Mesenchymal stem cell (in vitro differentiated cells and primary cell): ENCODE results near the gene G6PC3.
A peak's percentile ranks its signal among the peaks of the same experiment; 100 is the strongest.

Source experiments
- DNase-seq: peaks from one replicate; pipeline ENCODE4 v3.0.0-alpha.2; 2013
- H2AFZ ChIP-seq: one replicate; pipeline ENCODE4 v1.6.1; 2013; ENCODE audit warnings: low read depth, mild to moderate bottlenecking, control low read depth, inconsistent platforms, low read length, moderate library complexity
- H2AK5ac ChIP-seq: 2 replicates; pipeline ENCODE4 v1.6.1; 2013; ENCODE audit warnings: low read length, moderate library complexity, mild to moderate bottlenecking, inconsistent platforms; ENCODE audit not compliant: severe bottlenecking
- H2BK120ac ChIP-seq: one replicate; pipeline ENCODE4 v1.6.1; 2013; ENCODE audit warnings: low read depth, mild to moderate bottlenecking, inconsistent platforms, low read length, moderate library complexity
- H2BK12ac ChIP-seq, 2 experiments: one replicate each; pipeline ENCODE4 v1.6.1; 2013; ENCODE audit warnings: inconsistent platforms in 2 of 2, low read length in 2 of 2, mild to moderate bottlenecking in 2 of 2, moderate library complexity in 2 of 2, control low read depth in 1 of 2
- H2BK15ac ChIP-seq: one replicate; pipeline ENCODE4 v1.6.1; 2013; ENCODE audit warnings: mild to moderate bottlenecking, low read depth, inconsistent platforms; ENCODE audit not compliant: poor library complexity, severe bottlenecking
- H2BK5ac ChIP-seq: 2 replicates; pipeline ENCODE4 v1.6.1; 2013; ENCODE audit warnings: low read depth, mild to moderate bottlenecking, low read length, control low read depth, inconsistent platforms; ENCODE audit not compliant: poor library complexity, severe bottlenecking
- H3K14ac ChIP-seq, 2 experiments: one replicate each; pipeline ENCODE4 v1.6.1; 2013; ENCODE audit warnings: inconsistent platforms in 2 of 2, low read length in 2 of 2, control low read depth in 1 of 2, mild to moderate bottlenecking in 1 of 2, moderate library complexity in 1 of 2
- H3K18ac ChIP-seq, 2 experiments: one replicate each; pipeline ENCODE4 v1.6.1; 2013; ENCODE audit warnings: inconsistent platforms in 2 of 2, low read length in 2 of 2, control low read depth in 1 of 2, low read depth in 1 of 2, mild to moderate bottlenecking in 1 of 2
- H3K23ac ChIP-seq, 2 experiments: one replicate each; pipeline ENCODE4 v1.6.1; 2013; ENCODE audit warnings: inconsistent platforms in 2 of 2, low read length in 2 of 2, mild to moderate bottlenecking in 2 of 2, moderate library complexity in 2 of 2, control low read depth in 1 of 2
- H3K27ac ChIP-seq: 2 replicates; pipeline ENCODE4 v1.5.1; 2013; ENCODE audit warnings: mild to moderate bottlenecking, moderate library complexity, low read length, control low read depth, inconsistent platforms; ENCODE audit not compliant: poor library complexity, severe bottlenecking
- H3K27me3 ChIP-seq, 2 experiments: 2 replicates each; pipeline versions ENCODE4 v1.6.1 to v1.7.0; 2013; ENCODE audit warnings: low read length in 2 of 2, mild to moderate bottlenecking in 2 of 2, moderate library complexity in 2 of 2, control low read depth in 1 of 2, inconsistent platforms in 1 of 2; ENCODE audit not compliant: control insufficient read depth in 1 of 2, insufficient read depth in 1 of 2
- H3K36me3 ChIP-seq, 2 experiments: 2 replicates each; pipeline versions ENCODE4 v1.6.1 to v1.7.0; 2013; ENCODE audit warnings: low read length in 2 of 2, control low read depth in 1 of 2, inconsistent platforms in 1 of 2, low read depth in 1 of 2, mild to moderate bottlenecking in 1 of 2; ENCODE audit not compliant: insufficient read depth in 2 of 2, control insufficient read depth in 1 of 2
- H3K4ac ChIP-seq, 2 experiments: one replicate each; pipeline ENCODE4 v1.6.1; 2013; ENCODE audit warnings: inconsistent platforms in 2 of 2, low read length in 2 of 2, mild to moderate bottlenecking in 2 of 2, moderate library complexity in 2 of 2, control low read depth in 1 of 2, low read depth in 1 of 2
- H3K4me1 ChIP-seq: 2 replicates; pipeline ENCODE4 v1.6.1; 2013; ENCODE audit warnings: low read depth, low read length, control low read depth; ENCODE audit not compliant: control insufficient read depth, insufficient read depth
- H3K4me2 ChIP-seq: 2 replicates; pipeline ENCODE4 v1.6.1; 2013; ENCODE audit warnings: low read length, mild to moderate bottlenecking, inconsistent platforms; ENCODE audit not compliant: poor library complexity, severe bottlenecking
- H3K4me3 ChIP-seq, 2 experiments: 2 replicates each; pipeline versions ENCODE4 v1.5.1 to v1.7.0; 2013; ENCODE audit warnings: low read length in 2 of 2, mild to moderate bottlenecking in 2 of 2, control low read depth in 1 of 2, low read depth in 1 of 2; ENCODE audit not compliant: insufficient read depth in 1 of 2
- H3K79me1 ChIP-seq: replicated peaks from 2 replicates; pipeline ENCODE4 v1.6.1; 2013; ENCODE audit warnings: mild to moderate bottlenecking, control low read depth, low read length, inconsistent platforms; ENCODE audit not compliant: poor library complexity, severe bottlenecking
- H3K9ac ChIP-seq: 2 replicates; pipeline ENCODE4 v1.7.0; 2013; ENCODE audit warnings: mild to moderate bottlenecking, low read length, moderate library complexity
- H3K9me3 ChIP-seq: 2 replicates; pipeline ENCODE4 v1.7.0; 2013; ENCODE audit warnings: mild to moderate bottlenecking, low read length; ENCODE audit not compliant: control insufficient read depth
- H4K8ac ChIP-seq: one replicate; pipeline ENCODE4 v1.6.1; 2013; ENCODE audit warnings: inconsistent platforms, mild to moderate bottlenecking, low read length, moderate library complexity
- H4K91ac ChIP-seq: one replicate; pipeline ENCODE4 v1.6.1; 2013; ENCODE audit warnings: mild to moderate bottlenecking, low read length, inconsistent platforms
- WGBS: methylation state at CpG from one replicate; pipeline ENCODE4 v1.1.7; 2013; ENCODE audit warnings: mixed read lengths; 5-methylcytosine and 5-hydroxymethylcytosine counted together

Gene G6PC3

DNA sequence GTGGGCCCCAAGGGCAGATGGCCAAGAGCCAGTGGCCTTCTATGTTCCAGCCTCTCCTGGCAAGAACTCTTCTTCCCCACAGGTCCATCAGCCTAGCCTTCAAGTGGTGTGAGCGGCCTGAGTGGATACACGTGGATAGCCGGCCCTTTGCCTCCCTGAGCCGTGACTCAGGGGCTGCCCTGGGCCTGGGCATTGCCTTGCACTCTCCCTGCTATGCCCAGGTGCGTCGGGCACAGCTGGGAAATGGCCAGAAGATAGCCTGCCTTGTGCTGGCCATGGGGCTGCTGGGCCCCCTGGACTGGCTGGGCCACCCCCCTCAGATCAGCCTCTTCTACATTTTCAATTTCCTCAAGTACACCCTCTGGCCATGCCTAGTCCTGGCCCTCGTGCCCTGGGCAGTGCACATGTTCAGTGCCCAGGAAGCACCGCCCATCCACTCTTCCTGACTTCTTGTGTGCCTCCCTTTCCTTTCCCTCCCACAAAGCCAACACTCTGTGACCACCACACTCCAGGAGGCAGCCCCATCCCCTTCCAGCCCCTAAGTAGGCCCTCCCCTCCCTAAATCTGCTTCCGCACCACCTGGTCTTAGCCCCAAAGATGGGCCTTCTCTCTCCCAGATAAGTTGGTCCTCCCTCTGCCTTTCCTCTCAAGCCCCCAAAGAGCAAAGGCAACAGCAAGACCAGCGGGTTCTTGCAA lies 5.2 kb downstream of the G6PC3 start:
- peaks cover 68 to 70% of the 10 kb centered on the region in 2 experiments for H3K36me3 ChIP-seq
- H3K14ac ChIP-seq, result peak overlapping the region in 1 of 2 experiments; percentile 18

GRCh38 chr17:44076716-44077594 lies 6.4 kb downstream of the G6PC3 start:
- no peak overlapping the region for H3K23ac ChIP-seq
- H3K79me1 ChIP-seq, result peaks cover 25% of the 10 kb centered on the region
- no peak overlapping the region for H2BK15ac ChIP-seq
- 97% methylated on average over 3 of the region's 6 CpGs for WGBS
- no peak overlapping the region for H4K91ac ChIP-seq
- no peak overlapping the region for H2BK12ac ChIP-seq
- no peaks in the 10 kb centered on the region for H3K27me3 ChIP-seq
- H2AK5ac ChIP-seq, result no peak overlapping the region
- H3K4me3 ChIP-seq, result no peak overlapping the region
- peaks cover 71 to 77% of the 10 kb centered on the region in 2 experiments for H3K36me3 ChIP-seq
- no peak overlapping the region for H3K18ac ChIP-seq
- no peaks in the 10 kb centered on the region for H3K9me3 ChIP-seq
- no peak overlapping the region for H3K27ac ChIP-seq
- DNase-seq, result no peak
- H3K4ac ChIP-seq, result no peak overlapping the region
- no peak overlapping the region for H3K14ac ChIP-seq
- no peak overlapping the region for H2AFZ ChIP-seq
- H2BK120ac ChIP-seq, result no peak overlapping the region
- peak overlapping the region; percentile 45 for H3K9ac ChIP-seq
- H2BK5ac ChIP-seq, result no peak overlapping the region
- H3K4me2 ChIP-seq, result no peak overlapping the region
- H4K8ac ChIP-seq, result no peak overlapping the region
- peaks cover under 1% of the 10 kb centered on the region for H3K4me1 ChIP-seq

More for the DNA sequence above, 5.2 kb downstream of the G6PC3 start:
- Histone ChIP-seq H3K4ac (no peak overlapping the region), H2AK5ac (no peak overlapping the region), H3K27ac (no peak overlapping the region), H3K4me2 (no peak overlapping the region), H3K27me3 (no peaks in the 10 kb centered on the region), H4K91ac (no peak overlapping the region), H3K4me1 (peaks cover 4% of the 10 kb centered on the region), H3K23ac (no peak overlapping the region), H3K79me1 (peaks cover 27% of the 10 kb centered on the region), H2BK120ac (no peak overlapping the region), H4K8ac (no peak overlapping the region), H2AFZ (no peak overlapping the region), H3K9me3 (no peaks in the 10 kb centered on the region), H3K9ac (no peak overlapping the region), H3K18ac (no peak overlapping the region), H3K4me3 (no peak overlapping the region), H2BK12ac (no peak overlapping the region), H2BK5ac (no peak overlapping the region), H2BK15ac (no peak overlapping the region)
- no peak for DNase-seq
- WGBS, result 96% methylated on average over 10 of the region's 10 CpGs

DNA sequence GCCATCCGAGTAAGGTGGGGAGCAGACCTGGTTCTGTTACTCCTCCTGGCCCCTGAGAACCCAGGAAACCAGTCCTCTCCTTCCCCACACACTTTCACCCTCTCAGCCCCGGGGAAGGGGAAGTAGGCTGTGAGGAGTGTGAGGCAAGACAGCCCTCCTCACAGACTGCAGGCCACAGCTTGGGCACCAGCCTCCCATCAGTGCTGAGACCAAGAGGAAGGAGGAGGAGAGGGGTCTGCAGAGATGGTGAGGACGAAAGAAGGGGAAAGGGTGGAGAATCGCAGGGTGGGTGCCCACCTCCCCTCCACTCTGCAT lies 7.0 kb downstream of the G6PC3 start:
- Histone ChIP-seq H2BK15ac (no peak overlapping the region), H3K27me3 (no peaks in the 10 kb centered on the region), H3K4me2 (no peak overlapping the region), H3K79me1 (peaks cover 25% of the 10 kb centered on the region), H3K36me3 (peaks cover 77 to 83% of the 10 kb centered on the region in 2 experiments), H2AFZ (no peak overlapping the region), H2AK5ac (no peak overlapping the region), H3K9ac (peak overlapping the region; percentile 45), H4K91ac (no peak overlapping the region), H3K27ac (no peak overlapping the region), H3K9me3 (no peaks in the 10 kb centered on the region), H2BK5ac (no peak overlapping the region), H3K4me1 (peaks cover 7% of the 10 kb centered on the region), H3K14ac (peak overlapping the region in 1 of 2 experiments; percentile 12), H3K23ac (no peak overlapping the region), H2BK120ac (no peak overlapping the region), H2BK12ac (peak overlapping the region in 1 of 2 experiments; percentile 22), H3K18ac (no peak overlapping the region), H4K8ac (no peak overlapping the region), H3K4me3 (no peak overlapping the region), H3K4ac (no peak overlapping the region)
- no CpG with 5 or more reads among the region's 4 CpGs for WGBS
- DNase-seq, result no peak

DNA sequence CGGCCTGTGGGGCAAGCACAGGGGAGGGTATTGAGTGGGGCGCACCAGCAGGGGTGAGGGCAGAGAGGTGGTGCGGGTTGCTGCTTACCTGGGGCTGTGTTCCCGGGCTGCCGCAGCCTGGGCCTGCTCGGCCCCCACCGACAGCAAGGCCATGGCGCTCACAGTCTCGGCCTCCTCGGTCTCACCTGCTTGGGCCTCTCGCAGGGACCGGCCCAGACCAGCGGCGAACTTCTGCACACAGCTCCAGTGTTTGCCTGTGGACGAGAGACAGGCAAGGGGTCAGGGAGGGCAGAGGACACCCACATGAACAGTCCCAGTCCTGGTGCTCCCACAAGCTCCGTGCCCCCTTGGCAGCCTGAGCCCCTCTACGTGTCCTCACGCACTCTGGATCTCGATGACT lies 7.9 kb downstream of the G6PC3 start:
- no peak overlapping the region for H4K8ac ChIP-seq
- H3K14ac ChIP-seq, result no peak overlapping the region
- no peak overlapping the region for H3K4me2 ChIP-seq
- no peak overlapping the region for H3K18ac ChIP-seq
- H3K9ac ChIP-seq, result no peak overlapping the region
- H3K9me3 ChIP-seq, result no peaks in the 10 kb centered on the region
- H2BK12ac ChIP-seq, result no peak overlapping the region
- H3K27me3 ChIP-seq, result no peaks in the 10 kb centered on the region
- no peak overlapping the region for H4K91ac ChIP-seq
- H3K4me1 ChIP-seq, result peaks cover 9% of the 10 kb centered on the region
- H3K4me3 ChIP-seq, result no peak overlapping the region
- H3K27ac ChIP-seq, result no peak overlapping the region
- no peak overlapping the region for H2BK15ac ChIP-seq
- no peak overlapping the region for H2AK5ac ChIP-seq
- 95% methylated on average over 19 of the region's 19 CpGs for WGBS
- no peak overlapping the region for H2BK5ac ChIP-seq
- no peak for DNase-seq
- H3K79me1 ChIP-seq, result peaks cover 21% of the 10 kb centered on the region
- H3K23ac ChIP-seq, result no peak overlapping the region
- peaks cover 79 to 92% of the 10 kb centered on the region in 2 experiments for H3K36me3 ChIP-seq
- H2BK120ac ChIP-seq, result no peak overlapping the region
- no peak overlapping the region for H2AFZ ChIP-seq
- no peak overlapping the region for H3K4ac ChIP-seq
